Stimulated activated CD4-positive, alpha-beta T cell treated with anti-CD3 and anti-CD28 coated beads, Interleukin-4, amount 100 ng/mL, for 1 hour (primary cell): ENCODE measurements around the gene IMPDH2.

Source experiments
- DNase-seq: peaks from one replicate; pipeline ENCODE4 v3.0.0-alpha.2; 2020

IMPDH2 gene

DNA sequence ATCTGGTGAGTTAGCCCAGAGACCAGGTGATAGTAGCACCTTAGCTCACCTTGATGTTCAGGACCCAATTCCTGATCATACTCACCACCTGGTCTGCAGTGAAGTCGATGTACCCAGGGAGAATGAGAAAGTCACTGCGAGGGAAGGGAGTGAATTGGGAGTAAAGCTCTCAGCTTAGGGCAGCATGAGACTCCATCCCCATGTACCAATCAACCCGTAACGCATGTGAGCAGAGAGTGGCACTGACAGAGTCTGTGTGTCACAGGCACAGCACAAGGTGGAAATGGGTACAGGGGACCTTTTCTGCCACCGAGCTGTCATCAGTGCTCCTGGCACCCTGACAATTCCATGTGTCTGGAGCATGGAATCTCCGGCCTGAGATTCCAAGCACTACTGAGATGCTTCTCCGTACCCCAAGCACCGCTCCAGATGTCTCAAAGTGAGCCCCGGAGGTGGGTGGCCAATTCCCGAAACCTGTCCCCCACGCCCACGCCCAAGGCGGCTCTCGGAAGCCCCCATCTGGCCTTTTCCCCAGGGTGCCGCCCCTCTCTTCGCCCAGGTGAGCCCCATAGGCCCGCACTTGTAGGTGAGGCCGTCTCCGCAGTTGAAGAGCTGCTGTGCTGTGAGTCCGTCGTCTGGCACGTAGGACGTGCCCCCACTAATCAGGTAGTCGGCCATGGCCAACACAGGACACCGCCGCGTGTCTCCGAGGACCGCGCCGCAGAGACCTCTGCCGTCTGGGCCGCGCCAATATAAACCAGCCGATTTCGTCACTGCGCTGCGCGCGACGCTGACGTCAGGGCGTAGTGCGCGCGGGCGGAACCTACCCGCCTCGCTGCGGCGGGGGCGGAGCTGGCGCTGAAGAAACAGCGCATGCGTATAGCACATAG, at the start of gene IMPDH2:
TSS of gene IMPDH2 (minus strand) at position 726 of the 890 bp plus-strand sequence. CDS start at position 678, 48 bp downstream.
- peak; percentile 93 for DNase-seq

DNA sequence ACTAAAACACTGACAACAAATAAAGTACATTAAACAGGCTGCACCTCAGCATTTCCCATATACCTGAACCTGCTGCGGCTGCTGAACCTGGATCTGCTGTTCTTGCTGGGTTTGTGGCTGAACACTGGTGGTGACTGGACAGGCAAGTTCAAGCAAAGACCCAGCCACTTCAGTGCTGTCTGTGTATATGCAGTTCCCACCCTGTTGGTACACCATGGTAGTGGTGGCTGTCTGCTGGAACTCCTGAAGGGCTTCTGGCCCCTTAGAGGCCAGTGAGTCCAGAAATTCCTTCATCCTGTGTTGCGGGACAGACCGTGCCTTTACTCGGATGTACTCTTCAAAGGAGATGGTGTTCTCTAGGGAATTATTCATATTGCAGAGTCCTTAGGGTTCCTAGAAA, 47.4 kb upstream of the IMPDH2 start:
- no peak for DNase-seq

DNA sequence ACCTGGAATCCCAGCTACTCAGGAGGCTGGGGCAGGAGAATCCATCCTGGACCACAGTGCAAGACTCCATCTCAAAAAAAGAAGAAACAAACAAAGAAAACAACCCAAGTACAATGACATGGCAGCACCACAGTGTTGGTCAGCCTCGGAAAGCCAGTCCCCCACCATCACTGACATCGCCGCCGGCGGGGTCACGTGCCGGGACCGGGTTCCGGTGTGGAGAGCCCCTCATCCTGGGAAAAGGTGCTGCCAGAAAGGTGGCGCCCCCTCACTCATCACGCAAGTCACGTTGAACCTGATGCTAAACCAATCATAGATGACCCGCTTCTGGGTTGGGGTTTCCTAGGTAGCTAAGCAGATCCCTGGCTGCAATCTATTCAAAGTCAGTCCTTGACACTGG, 46.9 kb upstream of the IMPDH2 start:
- DNase-seq = no peak

DNA sequence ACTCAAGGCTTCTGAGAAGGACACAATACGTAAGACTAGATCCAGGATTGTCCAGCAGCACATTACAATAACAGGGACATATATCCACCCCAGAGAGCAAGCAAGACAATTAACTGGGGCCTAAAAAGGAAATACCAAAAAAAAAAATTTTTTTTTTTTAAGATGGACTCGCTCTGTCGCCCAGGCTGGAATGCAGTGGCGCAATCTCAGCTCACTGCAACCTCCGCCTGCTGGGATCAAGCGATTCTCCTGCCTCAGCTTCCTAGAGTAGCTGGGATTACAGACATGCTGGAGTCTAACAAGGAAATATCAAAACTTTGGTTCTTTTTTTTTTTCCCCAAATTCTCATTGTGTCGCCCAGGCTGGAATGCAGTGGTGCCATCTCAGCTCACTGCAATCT, 28.8 kb upstream of the IMPDH2 start:
- no peak for DNase-seq

DNA sequence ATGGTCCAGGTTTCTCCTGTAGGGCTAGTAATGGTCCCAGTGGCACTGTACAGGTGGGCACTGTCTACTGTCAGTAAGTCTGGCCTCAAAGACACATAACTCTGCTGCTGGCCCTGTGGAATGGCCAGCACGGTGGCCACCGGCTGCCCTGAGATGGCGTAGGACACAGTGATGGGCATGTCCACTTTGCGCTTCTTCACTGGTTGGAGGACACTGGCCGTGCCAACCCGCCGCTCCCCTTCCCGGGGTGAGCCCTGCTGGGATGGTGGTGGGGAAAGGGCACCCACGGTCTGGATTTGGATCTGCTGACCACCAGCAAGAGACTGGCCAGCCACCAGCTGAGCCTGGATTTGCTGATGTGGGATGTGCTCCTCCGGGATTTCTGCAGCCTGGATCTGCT, 28.1 kb upstream of the IMPDH2 start:
- DNase-seq = no peak

DNA sequence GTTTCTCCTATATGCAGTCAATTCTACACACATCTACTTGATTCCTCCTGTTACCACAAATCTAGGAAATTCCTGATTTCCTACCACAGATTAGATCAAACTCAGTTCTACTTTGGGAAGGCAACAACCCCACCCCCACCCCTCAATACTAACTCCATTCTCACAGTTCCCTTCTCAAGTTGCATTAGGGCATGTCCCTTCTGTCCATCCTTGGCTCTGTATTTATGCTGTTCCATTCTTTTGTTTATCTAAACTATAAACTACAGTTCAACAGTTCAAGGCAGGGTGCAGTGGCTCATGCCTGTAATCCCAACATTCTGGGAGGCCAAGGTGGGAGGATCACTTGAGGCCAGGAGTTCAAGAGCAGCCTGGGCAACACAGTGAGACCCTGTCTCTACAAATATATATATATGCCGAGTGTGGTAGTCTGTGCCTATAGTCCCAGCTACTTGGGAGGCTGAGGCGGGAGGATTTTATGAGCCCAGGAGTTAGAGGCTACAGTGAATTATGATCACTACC, 25.2 kb upstream of the IMPDH2 start:
- no peak for DNase-seq

DNA sequence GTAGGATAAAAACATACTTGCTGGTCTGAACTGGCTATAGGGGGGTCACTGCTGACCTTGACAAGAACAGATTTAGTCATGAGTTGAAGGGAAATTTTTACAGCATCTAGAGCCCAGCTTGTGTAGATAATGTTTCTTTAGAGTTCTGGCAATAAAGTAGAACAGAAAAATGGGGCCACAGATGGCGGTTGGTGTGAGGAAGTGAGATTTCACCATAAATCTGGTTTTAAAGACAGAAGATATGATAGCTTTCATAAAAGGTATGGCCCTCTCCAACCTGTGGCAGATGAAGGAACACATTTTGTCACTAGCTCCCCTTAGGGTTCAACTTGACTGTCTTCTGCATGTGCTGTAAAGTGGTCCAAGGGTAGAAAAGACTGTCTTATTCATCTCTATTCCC, 24.3 kb upstream of the IMPDH2 start:
- DNase-seq = no peak

DNA sequence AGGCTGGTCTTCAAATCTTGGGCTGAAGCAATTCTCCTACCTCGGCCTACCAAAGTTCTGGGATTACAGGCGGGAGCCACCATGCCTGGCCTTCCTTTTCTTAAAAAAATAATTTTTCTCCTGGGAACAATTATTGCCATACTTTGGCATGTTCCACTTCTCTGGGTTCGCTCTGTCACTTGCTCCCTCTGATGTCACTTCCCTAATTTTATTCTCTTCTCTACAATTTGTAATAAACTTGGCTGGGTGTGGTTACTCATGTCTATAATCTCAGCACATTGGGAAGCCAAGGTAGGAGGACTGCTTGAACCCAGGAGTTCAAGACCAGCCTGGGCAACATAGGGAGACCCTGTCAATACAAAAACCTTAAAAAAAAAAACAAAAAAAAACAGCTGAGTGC, 6.1 kb upstream of the IMPDH2 start:
- no peak for DNase-seq

DNA sequence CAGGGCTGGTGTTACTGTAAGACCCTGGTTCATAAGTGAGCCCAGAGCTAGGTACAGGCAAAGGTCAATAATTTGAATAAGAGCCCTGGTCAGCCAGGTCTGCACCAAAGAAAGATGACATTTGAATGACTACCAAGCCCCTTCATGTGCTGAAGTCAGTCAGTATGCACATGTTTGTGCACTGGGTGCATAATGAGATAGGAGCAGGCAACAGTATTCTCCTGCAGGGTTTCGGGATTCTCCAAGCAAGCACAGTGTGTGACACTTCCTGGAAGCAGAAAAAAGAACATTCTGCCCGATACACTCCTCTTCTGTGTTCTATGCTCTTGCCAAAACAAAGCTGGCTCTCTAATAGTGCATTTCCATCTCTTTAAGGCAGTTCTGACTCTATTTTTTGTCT, 5.5 kb upstream of the IMPDH2 start:
- no peak for DNase-seq

DNA sequence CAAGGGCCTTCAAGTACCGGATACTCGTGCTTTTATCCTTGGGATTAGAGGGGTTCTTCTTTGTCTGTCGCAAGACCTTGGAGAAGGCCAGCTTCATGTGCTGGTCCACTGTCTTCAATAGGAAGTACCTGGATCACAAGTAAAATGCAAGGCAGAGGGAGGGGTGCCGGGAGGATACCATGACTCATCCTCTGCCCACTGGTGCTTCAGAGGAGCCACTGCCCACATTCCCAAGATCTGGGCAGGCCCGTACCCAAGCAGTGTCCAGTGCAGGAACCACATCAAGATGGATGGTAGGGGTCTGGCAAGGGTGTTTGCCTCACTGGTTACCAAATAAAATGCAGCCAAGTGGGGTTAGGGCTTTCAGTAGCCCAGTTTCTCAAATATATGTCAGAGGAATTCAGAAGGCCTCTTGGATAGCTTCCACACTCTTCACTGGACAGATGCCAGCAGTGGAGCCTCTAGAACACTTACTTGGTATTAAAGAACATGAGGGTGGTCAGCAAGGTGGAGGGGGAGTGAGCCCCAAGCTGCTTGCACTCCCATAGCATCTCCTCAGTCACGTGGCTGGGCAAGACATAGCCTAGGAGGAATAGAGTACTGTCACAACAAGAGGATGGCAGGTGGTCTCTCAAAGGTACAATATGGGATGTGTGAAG, 3.6 kb upstream of the IMPDH2 start:
- DNase-seq = no peak

DNA sequence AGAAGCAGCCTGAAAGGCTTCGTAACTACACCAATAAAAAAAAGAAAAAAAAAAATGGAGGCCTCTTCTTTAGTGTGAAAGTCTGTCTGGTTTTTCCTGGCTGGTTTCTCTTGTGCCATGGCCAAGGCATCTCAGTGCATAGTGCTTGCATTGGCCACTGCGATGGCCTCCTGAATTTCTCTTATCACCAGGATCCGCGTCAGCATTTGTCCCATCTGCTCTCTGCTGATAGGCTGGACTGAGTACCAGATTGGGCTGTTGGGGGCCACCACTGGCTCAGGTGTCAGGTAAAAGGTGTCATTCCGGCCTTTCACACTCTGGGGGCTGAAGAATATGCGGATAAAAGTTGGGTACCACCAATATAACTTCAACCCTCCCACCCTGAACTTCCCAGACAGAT, 1.1 kb upstream of the IMPDH2 start:
- no peak for DNase-seq

DNA sequence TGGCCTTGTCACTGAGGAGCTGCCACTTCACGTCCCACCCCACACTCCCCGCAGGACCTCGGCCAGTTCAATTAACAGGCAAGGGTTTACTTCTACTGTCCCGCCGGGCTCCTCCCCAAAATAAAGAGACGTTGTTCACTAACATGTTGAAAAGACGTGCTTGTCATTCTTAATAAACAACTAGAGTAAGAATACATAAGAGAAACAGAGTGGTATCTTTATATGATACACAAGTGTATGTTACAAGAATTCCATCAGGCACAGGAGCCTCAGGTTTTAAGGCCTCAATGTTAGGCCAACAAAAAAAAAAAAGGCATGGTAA, 326 bp upstream of the IMPDH2 start:
- DNase-seq = no peak

DNA sequence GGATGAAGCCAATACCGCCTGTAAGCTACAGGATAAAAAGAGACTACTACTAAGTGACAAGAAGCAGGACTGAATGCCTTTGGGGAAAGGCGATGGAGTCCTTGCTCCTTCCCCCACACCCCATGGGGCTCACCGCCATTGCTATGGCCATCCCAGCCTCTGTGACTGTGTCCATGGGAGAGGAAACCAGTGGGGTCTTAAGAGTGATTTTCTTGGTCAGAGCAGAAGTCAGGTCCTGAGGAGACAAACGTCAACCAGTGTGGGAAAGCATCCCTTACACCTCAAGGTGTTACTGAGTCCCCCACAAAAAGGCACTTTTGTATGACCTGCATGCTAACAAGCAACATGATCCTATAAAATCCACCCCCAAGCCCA, 913 bp downstream of the IMPDH2 start:
- no peak for DNase-seq

DNA sequence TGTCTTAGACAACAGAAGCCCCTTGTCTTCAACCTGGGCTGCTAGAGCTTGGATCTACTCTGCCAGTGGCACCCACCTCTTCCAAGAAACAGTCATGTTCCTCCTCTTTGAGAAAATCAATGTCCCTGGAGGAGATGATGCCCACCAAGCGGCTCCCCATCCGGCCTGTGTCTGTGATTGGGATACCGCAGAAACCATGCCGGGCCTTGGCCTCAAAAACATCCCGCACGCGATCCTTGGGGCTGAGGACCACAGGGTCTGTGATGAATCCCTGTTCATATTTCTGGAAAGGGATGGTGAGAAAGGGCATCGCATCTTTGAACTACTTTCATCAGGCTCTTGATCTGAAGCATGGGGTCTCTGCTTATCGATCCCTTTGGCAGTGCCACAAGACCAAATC, 1.6 kb downstream of the IMPDH2 start:
- DNase-seq = no peak

DNA sequence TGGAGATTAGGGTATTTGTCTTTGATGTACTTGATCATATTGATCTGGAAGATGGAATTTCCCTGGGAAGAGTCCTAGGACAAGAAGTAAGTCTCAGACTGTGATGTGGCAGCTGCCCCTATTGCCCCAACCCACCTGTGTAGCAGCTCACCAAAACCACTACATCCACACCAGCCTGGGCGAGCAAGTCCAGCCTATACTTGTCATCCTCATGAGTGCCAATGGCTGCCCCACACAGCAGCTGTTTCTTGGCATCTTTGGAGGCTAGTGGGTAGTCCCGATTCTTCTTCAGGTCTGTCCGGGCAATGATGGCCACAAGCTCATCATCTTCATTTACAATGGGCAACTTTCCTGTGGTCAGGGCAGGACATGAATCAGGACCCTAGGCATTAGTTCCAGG, 2.7 kb downstream of the IMPDH2 start:
- no peak for DNase-seq

DNA sequence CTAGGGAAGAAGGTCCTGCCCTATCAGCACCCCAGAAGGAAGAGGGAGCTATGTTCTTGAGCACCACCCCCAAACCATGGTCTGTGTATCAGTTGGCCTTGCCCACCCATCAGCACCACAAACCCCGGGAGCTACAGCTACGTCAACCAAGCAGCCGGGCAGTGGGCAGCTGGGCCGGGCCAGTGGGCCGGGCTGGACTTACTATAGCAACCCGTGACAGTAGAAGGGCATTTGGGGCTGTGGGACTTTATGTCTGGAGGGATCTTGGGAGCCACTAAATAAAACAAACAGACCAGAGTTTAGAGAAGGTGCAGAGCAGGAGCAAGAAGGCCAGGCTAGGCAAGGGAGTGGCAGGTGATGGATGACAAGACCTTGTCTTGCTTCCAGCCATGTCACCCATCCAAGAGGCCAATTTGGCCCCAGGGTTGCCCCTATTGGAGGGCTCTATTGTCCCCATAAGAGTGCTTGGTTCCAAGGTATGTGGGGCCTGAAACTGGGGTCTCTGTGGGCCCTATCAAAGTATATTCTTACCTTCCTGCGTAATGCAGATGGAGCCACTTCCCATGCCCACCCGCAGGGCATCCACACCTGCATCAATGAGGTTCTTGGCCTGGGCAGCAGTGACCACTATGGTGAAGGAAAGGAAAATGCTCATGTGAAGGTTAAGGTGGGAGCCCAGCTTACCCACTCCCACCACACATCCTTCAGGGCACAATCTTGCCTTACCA, 3.2 kb downstream of the IMPDH2 start:
- no peak for DNase-seq

DNA sequence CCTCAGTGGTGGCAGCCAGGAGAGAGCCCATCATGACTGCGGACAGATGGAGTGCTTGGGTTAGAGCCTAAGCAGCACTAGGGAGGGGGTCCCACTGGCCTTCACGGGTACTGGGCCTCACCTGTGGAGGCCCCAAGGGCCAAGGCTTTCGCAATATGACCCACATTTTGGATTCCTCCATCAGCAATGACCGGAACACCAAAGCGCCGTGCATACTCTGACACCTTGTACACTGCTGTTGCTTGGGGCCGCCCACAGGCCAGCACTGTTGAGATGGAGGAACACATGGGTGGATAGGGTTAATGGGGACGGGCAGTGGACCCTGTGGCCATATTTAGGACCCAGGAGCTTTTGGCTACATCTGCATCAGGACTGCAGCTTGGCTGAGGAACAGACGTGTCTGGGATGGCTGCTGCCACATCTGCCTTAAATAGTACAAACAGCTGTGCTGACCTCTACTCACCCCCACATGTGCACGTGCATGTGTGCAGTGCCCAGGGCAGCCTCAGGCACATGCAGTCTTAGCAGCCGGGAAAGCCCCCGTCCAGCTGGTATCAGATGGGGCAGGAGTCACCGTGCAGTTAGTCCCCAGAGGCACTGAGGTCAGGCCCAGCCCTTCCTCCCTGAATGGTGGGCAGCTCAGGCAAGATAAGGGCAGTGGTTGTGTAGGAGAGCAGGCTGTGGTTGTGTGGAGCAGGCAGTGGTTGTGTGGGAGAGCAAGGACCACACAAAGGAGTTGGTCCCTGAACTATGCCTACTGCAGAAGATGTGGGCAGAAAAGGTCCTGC, 4.0 kb downstream of the IMPDH2 start:
- no peak for DNase-seq

DNA sequence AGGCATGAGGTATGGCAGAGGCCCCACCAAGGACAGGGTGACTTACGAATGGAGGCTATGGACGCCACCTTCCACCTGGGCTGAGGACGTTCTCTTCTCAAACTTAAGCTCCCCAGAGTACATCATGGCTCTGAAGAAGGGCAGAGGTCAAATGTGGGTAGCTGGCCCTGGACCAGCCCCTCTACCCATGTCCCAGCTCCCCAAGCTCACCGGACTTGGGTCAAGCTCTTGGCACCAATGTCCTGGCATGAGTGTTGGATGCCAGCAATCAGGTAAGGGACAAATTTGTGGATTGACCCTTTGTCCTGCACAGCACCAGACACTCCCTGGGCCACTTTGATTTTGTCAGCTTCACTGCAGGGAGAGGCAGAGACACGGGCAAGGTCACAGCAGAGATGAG, 4.7 kb downstream of the IMPDH2 start:
- no peak for DNase-seq

DNA sequence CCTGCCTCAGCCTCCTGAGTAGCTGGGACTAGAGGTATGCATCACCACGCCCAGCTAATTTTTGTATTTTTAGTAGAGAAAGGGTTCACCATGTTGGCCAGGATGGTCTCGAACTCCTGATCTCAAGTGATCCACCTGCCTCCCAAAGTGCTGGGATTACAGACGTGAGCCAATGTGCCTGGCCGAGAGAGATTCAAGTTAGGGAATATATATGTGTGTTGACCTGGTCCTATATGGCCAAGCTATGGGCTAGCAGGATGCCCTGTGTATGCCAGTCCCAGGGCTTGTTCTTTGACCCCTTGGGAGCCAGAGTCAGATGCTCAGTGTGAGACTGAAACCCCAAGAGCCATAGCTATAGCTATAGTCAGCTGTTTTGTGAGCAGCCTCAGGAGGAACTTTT, 5.4 kb downstream of the IMPDH2 start:
- no peak for DNase-seq

DNA sequence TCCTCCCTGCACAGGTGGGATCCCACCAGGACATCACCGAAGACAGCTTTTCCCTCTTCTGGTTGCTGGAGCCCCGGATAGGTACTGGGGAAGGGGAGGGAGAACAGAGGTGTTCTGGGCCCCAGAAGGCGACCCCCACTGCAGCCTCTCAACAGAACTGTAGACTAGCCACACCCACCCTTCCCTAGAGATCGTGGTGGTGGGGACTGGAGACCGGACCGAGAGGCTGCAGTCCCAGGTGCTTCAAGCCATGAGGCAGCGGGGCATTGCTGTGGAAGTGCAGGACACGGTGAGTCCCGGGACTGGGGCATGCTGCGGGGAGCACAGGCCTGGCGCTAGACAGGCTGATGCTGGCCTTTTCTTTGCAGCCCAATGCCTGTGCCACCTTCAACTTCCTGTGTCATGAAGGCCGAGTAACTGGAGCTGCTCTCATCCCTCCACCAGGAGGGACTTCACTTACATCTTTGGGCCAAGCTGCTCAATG, 6.5 kb downstream of the IMPDH2 start:
- no peak for DNase-seq

DNA sequence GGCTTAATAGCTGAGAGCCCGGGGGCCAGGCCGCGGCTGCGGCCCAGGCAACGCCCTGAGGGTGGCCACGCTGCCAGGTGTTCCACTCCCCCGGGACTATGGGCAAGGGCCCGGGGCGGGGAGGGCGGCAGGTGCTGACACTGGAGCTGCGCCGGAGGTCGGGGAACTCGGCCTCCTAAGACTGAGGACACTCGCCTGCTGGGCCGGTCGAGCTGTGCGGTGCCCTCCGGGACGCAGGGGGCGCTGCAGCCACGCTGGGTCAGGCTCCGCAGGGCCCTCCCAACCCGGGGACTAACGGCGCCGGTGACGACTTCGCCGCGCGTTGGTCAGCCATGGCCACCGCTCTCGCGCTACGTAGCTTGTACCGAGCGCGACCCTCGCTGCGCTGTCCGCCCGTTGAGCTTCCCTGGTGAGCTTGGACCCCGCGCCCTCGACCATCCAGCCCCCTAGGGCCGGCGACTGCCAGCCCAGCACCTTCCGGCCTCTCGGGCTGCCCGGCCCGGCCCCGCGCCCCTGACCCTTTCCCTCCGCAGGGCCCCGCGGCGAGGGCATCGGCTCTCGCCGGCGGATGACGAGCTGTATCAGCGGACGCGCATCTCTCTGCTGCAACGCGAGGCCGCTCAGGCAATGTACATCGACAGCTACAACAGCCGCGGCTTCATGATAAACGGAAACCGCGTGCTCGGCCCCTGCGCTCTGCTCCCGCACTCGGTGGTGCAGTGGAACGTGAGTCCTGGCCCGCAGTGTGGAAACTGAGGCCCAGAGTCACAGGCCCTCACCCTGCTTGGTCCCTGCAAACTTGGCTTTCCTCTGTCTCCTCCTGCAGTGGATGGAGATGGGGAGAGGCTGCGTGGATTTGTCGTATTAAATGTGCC, 7.1 kb downstream of the IMPDH2 start, which contains the start of gene NDUFAF3:
TSS of gene NDUFAF3 (plus strand) at position 309 of the 875 bp plus-strand sequence. CDS start at position 333, 24 bp downstream.
- peak; percentile 94 for DNase-seq
